ENCODE measurements around the gene GGN. TPM values are rescaled to one million over a fixed set of nuclear protein-coding genes. Genes with fewer than 3 reads are reported as not detected.
A peak's percentile ranks its signal among the peaks of the same experiment; 100 is the strongest.

The GGN gene
- total and polyA plus RNA-seq, 12 donors = 0.13 to 0.57 (median 0.38) TPM; not detected in 6

GRCh38 chr19:38409631-38410133 lies 21.8 kb upstream of the GGN start:
- peak; percentile 30 to 50 for DNase-seq
- Histone ChIP-seq H3K27me3 (peaks cover 0 to 1% (median 0%) of the 10 kb centered on the region in 7 donors), H3K9me3 (no peaks in the 10 kb centered on the region), H3K4me1 (no peaks in the 10 kb centered on the region), H3K4me3 (no peak overlapping the region), H3K27ac (no peak overlapping the region), H3K36me3 (peaks cover 0 to 68% (median 12%) of the 10 kb centered on the region in 9 donors)
- TF ChIP-seq, protein P1, sequence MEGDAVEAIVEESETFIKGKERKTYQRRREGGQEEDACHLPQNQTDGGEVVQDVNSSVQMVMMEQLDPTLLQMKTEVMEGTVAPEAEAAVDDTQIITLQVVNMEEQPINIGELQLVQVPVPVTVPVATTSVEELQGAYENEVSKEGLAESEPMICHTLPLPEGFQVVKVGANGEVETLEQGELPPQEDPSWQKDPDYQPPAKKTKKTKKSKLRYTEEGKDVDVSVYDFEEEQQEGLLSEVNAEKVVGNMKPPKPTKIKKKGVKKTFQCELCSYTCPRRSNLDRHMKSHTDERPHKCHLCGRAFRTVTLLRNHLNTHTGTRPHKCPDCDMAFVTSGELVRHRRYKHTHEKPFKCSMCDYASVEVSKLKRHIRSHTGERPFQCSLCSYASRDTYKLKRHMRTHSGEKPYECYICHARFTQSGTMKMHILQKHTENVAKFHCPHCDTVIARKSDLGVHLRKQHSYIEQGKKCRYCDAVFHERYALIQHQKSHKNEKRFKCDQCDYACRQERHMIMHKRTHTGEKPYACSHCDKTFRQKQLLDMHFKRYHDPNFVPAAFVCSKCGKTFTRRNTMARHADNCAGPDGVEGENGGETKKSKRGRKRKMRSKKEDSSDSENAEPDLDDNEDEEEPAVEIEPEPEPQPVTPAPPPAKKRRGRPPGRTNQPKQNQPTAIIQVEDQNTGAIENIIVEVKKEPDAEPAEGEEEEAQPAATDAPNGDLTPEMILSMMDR (IDR thresholded peaks at IDR 0.05) = no peak
- peak in 7 of 8 donors; percentile 55 to 83 (median 73) for ATAC-seq
- 29 to 37% methylated on average over 7 of the region's 7 CpGs for WGBS, 2 donors
- intact Hi-C loops (cut with DNase I) = loop anchor here in 7 of 10 donors (10.0 kb wide), 4 partner anchors 105 to 1065 kb away; partner anchors contain the start of genes MRPS12 (in 1 of the 7) and SARS2 (in 1 of the 7)

GRCh38 chr19:38405276-38405675 lies 17.4 kb upstream of the GGN start:
- no peak for DNase-seq
- no peak overlapping the region for H3K27ac ChIP-seq
- ATAC-seq = no peak
- H3K4me3 ChIP-seq = no peak overlapping the region
- TF ChIP-seq, protein P1 (IDR thresholded peaks at IDR 0.05) = no peak
- H3K4me1 ChIP-seq = peaks cover 0 to 17% (median 11%) of the 10 kb centered on the region in 9 donors
- H3K27me3 ChIP-seq = peaks cover 0 to 14% (median 8%) of the 10 kb centered on the region in 7 donors
- 94 to 97% methylated on average over 8 of the region's 8 CpGs for WGBS, 2 donors
- intact Hi-C loops (cut with DNase I) = loop anchor here in 7 of 10 donors (10.0 kb wide), 4 partner anchors 110 to 1070 kb away; partner anchors contain the start of genes MRPS12 (in 1 of the 7) and SARS2 (in 1 of the 7)
- H3K36me3 ChIP-seq = peaks cover 0 to 50% (median 12%) of the 10 kb centered on the region in 9 donors
- no peaks in the 10 kb centered on the region for H3K9me3 ChIP-seq

GRCh38 chr19:38404858-38405257 lies 17.0 kb upstream of the GGN start:
- ATAC-seq = no peak
- intact Hi-C loops (cut with DNase I) = loop anchor here (5.0 to 10.0 kb wide), 8 partner anchors 110 to 1070 kb away; partner anchors contain the start of genes MRPS12 (in 3 of the 10), SARS2 (in 3 of the 10), EIF3K (in 1 of the 10) and MAP4K1 (in 1 of the 10)

More at GRCh38 chr19:38404858-38405257, 17.0 kb upstream of the GGN start:
- Histone ChIP-seq H3K9me3 (no peaks in the 10 kb centered on the region), H3K27me3 (peaks cover 0 to 19% (median 12%) of the 10 kb centered on the region in 7 donors), H3K36me3 (peaks cover 0 to 45% (median 12%) of the 10 kb centered on the region in 9 donors), H3K4me1 (peaks cover 0 to 17% (median 11%) of the 10 kb centered on the region in 9 donors), H3K27ac (no peak overlapping the region), H3K4me3 (no peak overlapping the region)
- DNase-seq = no peak
- 92% methylated on average over 6 of the region's 6 CpGs for WGBS, 2 donors
- TF ChIP-seq, protein P1 (IDR thresholded peaks at IDR 0.05) = no peak

Data from heart right ventricle (tissue), 16 donors.